Mammary epithelial cell (primary cell): Measurements from ENCODE around the gene PLPP3.

Experiments used
- CTCF ChIP-seq, 2 donors: IDR thresholded peaks in 1 of 2; conservative IDR thresholded peaks in 1 of 2; 2 replicates each; pipeline ENCODE4 v1.5.1; 2011 to 2012; ENCODE audit warnings: inconsistent platforms in 2 of 2, low read length in 2 of 2, mild to moderate bottlenecking in 2 of 2, control low read depth in 1 of 2, low read depth in 1 of 2; ENCODE audit not compliant: insufficient read depth in 1 of 2; ENCODE audit errors: extremely low read depth in 1 of 2
- EZH2 ChIP-seq: IDR thresholded peaks from 2 replicates; pipeline ENCODE4 v1.6.1; 2012; ENCODE audit warnings: low read length, inconsistent platforms, borderline replicate concordance

- TF ChIP-seq EZH2 (no peak), CTCF (conservative IDR thresholded peaks at IDR 0.05 in 1 of 2, IDR thresholded peaks at IDR 0.05 in 1 of 2; ENCODE audit: extremely low read depth in 1 of 2, insufficient read depth in 1 of 2, low read depth in 1 of 2, low read length in 2 of 2) (no peak)
Observed at GRCh38 chr1:56511766-56512165, 67.6 kb downstream of the PLPP3 start.
